GM23248 (cell line): Measurements from ENCODE around the gene LPCAT2.

Experiments
- EZH2 ChIP-seq: fragments of 200-600 bp; sonication (generic); IDR thresholded peaks from 2 replicates; pipeline ENCODE4 v1.6.1; 2018; ENCODE audit warnings: antibody characterized with exemption, mild to moderate bottlenecking; ENCODE audit not compliant: insufficient read depth, poor library complexity, severe bottlenecking
- EZH2phosphoT487 ChIP-seq: fragments of 200-600 bp; sonication (generic); IDR thresholded peaks from 2 replicates; pipeline ENCODE4 v1.6.1; 2018; ENCODE audit warnings: antibody characterized with exemption, moderate library complexity, mild to moderate bottlenecking, low read depth; ENCODE audit not compliant: insufficient read depth

DNA sequence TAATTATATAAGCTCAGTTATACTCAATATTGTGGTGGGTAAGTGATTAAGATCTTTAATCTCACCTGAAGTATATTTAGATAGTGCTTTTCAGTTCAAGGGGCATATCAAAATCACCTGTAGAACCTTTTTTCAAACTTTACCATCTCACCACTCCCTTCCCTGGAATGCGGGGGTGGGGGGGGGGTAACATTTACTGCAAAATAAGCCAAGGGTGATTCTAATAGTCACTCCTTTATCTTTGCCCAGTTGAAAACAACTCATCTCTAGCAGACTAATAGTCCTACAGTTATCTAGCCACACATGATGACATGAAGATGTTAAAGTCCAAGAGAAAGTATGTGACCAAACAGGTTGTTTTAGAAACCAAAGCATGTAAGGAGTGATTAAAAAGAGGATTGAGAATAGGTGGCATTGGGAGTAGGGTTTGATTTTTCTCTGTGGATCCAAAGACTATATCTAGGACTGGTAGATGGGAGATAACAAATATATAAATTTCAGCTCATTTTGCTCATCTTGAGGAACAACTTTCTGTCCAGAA is 21.5 kb downstream of the LPCAT2 start:
- TF ChIP-seq EZH2phosphoT487 = no peak
- TF ChIP-seq EZH2 = no peak
